ENCODE results near the gene CLDN6.

The CLDN6 gene

GRCh38 chr16:2985462-2985861, 32.5 kb downstream of the CLDN6 start:
- no peak for DNase-seq

- peak; percentile 96 for DNase-seq
These were observed 34.3 kb downstream of the CLDN6 start for GRCh38 chr16:2983706-2984136.

GRCh38 chr16:2982402-2982801, 35.6 kb downstream of the CLDN6 start:
- DNase-seq: no peak

GRCh38 chr16:2981899-2982250, 36.1 kb downstream of the CLDN6 start:
- DNase-seq: no peak

GRCh38 chr16:2981177-2981898, 36.6 kb downstream of the CLDN6 start:
- no peak for DNase-seq

GRCh38 chr16:2980227-2981176, 37.5 kb downstream of the CLDN6 start, which contains the start of gene PKMYT1:
Gene PKMYT1 (minus strand): TSS chr16:2980446. CDS start chr16:2979657, 789 bp downstream.
- DNase-seq: peak; percentile 97

GRCh38 chr16:2979669-2980226, 38.2 kb downstream of the CLDN6 start:
- DNase-seq: no peak

- no peak for DNase-seq
These were observed 40.5 kb downstream of the CLDN6 start for GRCh38 chr16:2977440-2977839.

- no peak for DNase-seq
These were observed 41.3 kb downstream of the CLDN6 start for GRCh38 chr16:2976673-2977072.

GRCh38 chr16:2976201-2976600, 41.8 kb downstream of the CLDN6 start:
- no peak for DNase-seq

- no peak for DNase-seq
These were observed 42.7 kb downstream of the CLDN6 start for GRCh38 chr16:2975161-2975795.

GRCh38 chr16:2974319-2975056, 43.5 kb downstream of the CLDN6 start:
- DNase-seq: no peak

GRCh38 chr16:2973605-2974318, 44.2 kb downstream of the CLDN6 start:
- DNase-seq: no peak

GRCh38 chr16:2973093-2973492, 44.9 kb downstream of the CLDN6 start:
- no peak for DNase-seq

GRCh38 chr16:2971985-2972784, 45.8 kb downstream of the CLDN6 start:
- DNase-seq: no peak

- DNase-seq: no peak
These were observed 46.6 kb downstream of the CLDN6 start for GRCh38 chr16:2971134-2971984.

- no peak for DNase-seq
These were observed 47.4 kb downstream of the CLDN6 start for GRCh38 chr16:2970563-2970962.

GRCh38 chr16:2969545-2970521, 48.1 kb downstream of the CLDN6 start:
- peak; percentile 75 for DNase-seq

Measured in retina (tissue), 1 donor.